ENCODE data around the gene UBA3. TPM values are rescaled to one million over a fixed set of nuclear protein-coding genes. Genes with fewer than 3 reads are reported as not detected.

The UBA3 gene
- total RNA-seq, 1 donor from 2014 or later, result 46.6 TPM

GRCh38 chr3:69085168-69085832, 5.1 kb upstream of the UBA3 start:
- TF ChIP-seq CTCF (IDR thresholded peaks at IDR 0.05; ENCODE audit: insufficient read depth, low read length, severe bottlenecking), result no peak
- H3K27me3 ChIP-seq (ENCODE audit: control insufficient read depth, insufficient read depth, low read length), result no peaks in the 10 kb centered on the region
- H3K4me3 ChIP-seq (ENCODE audit: low read depth, low read length), result peak overlapping the region; percentile 71
- DNase-seq (ENCODE audit: low read depth), result no peak
- H3K36me3 ChIP-seq (ENCODE audit: control insufficient read depth, insufficient read depth, low read length), result no peaks in the 10 kb centered on the region
- FAIRE-seq, result no peak

GRCh38 chr3:69084326-69085167, 4.4 kb upstream of the UBA3 start, which contains the start of gene ARL6IP5:
ARL6IP5 (plus strand) TSS chr3:69084937; CDS start chr3:69085048, 111 bp downstream.
- DNase-seq (ENCODE audit: low read depth), result peak; percentile 95
- no peak for FAIRE-seq
- Histone ChIP-seq H3K36me3 (ENCODE audit: control insufficient read depth, insufficient read depth, low read length) (no peaks in the 10 kb centered on the region), H3K27me3 (ENCODE audit: control insufficient read depth, insufficient read depth, low read length) (no peaks in the 10 kb centered on the region), H3K4me3 (ENCODE audit: low read depth, low read length) (peak within 1 kb of the TSS; percentile 71)
- TF ChIP-seq CTCF (IDR thresholded peaks at IDR 0.05; ENCODE audit: insufficient read depth, low read length, severe bottlenecking), result no peak

GRCh38 chr3:69082805-69083204, 2.6 kb upstream of the UBA3 start:
- TF ChIP-seq CTCF (IDR thresholded peaks at IDR 0.05; ENCODE audit: insufficient read depth, low read length, severe bottlenecking), result no peak
- FAIRE-seq (no peak), DNase-seq (ENCODE audit: low read depth) (peak; percentile 71)
- H3K27me3 ChIP-seq (ENCODE audit: control insufficient read depth, insufficient read depth, low read length), result no peaks in the 10 kb centered on the region
- H3K4me3 ChIP-seq (ENCODE audit: low read depth, low read length), result no peak overlapping the region
- no peaks in the 10 kb centered on the region for H3K36me3 ChIP-seq (ENCODE audit: control insufficient read depth, insufficient read depth, low read length)

- FAIRE-seq, result no peak
- H3K36me3 ChIP-seq (ENCODE audit: control insufficient read depth, insufficient read depth, low read length), result no peaks in the 10 kb centered on the region
- TF ChIP-seq CTCF (IDR thresholded peaks at IDR 0.05; ENCODE audit: insufficient read depth, low read length, severe bottlenecking), result no peak
- H3K27me3 ChIP-seq (ENCODE audit: control insufficient read depth, insufficient read depth, low read length), result no peaks in the 10 kb centered on the region
- no peak overlapping the region for H3K4me3 ChIP-seq (ENCODE audit: low read depth, low read length)
- no peak for DNase-seq (ENCODE audit: low read depth)
These were observed 2.2 kb upstream of the UBA3 start for GRCh38 chr3:69082361-69082760.

- DNase-seq (ENCODE audit: low read depth) (peak; percentile 68), FAIRE-seq (no peak)
- TF ChIP-seq CTCF (IDR thresholded peaks at IDR 0.05; ENCODE audit: insufficient read depth, low read length, severe bottlenecking), result no peak
- no peaks in the 10 kb centered on the region for H3K36me3 ChIP-seq (ENCODE audit: control insufficient read depth, insufficient read depth, low read length)
- no peak overlapping the region for H3K4me3 ChIP-seq (ENCODE audit: low read depth, low read length)
- no peaks in the 10 kb centered on the region for H3K27me3 ChIP-seq (ENCODE audit: control insufficient read depth, insufficient read depth, low read length)
These were observed 1.6 kb upstream of the UBA3 start for GRCh38 chr3:69081583-69082262.
